Hepatocyte (in vitro differentiated cells): ENCODE data around the gene EFNB2.

ENCODE experiments used
- CTCF ChIP-seq: fragments of 200-600 bp; sonication (generic); IDR thresholded peaks from 2 replicates; pipeline ENCODE4 v1.5.1; 2016; ENCODE audit warnings: antibody characterized with exemption, mild to moderate bottlenecking; ENCODE audit not compliant: poor library complexity
- EZH2 ChIP-seq: fragments of 200-600 bp; sonication (generic); IDR thresholded peaks from 2 replicates; pipeline ENCODE4 v1.6.1; 2016; ENCODE audit warnings: antibody characterized with exemption, mild to moderate bottlenecking, borderline replicate concordance
- EZH2phosphoT487 ChIP-seq: fragments of 200-600 bp; sonication (generic); IDR thresholded peaks from one replicate; pipeline ENCODE4 v1.6.1; 2018; ENCODE audit warnings: antibody characterized with exemption, mild to moderate bottlenecking, low read depth, moderate library complexity; ENCODE audit not compliant: unreplicated experiment, severe bottlenecking

DNA sequence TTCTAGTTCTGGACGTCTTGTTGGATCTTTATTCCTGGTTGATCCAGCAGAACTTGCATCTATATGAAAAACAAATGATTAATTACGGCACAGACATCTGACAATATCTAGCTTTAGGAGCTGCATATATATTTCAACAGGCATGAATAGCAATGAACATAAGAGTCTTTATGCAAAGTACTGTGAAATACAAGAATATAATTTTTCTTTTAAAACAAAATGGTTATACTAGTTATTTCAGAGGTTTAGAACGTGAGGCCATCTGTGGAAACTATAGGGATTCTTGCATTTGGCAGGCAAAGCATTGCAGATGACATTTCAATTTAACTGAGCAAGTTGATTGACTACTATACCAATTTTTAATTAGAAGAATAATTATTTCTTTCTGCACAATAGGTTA, 40.5 kb downstream of the EFNB2 start:
- no peak for TF ChIP-seq EZH2
- TF ChIP-seq CTCF = no peak
- TF ChIP-seq EZH2phosphoT487 = no peak
